Loucy (cell line): ENCODE measurements around the gene SBF2.

Experiments
- EZH2phosphoT487 ChIP-seq: fragments of 200-600 bp; IDR thresholded peaks from 2 replicates; pipeline ENCODE4 v1.6.1; 2018; ENCODE audit warnings: antibody characterized with exemption, mild to moderate bottlenecking, moderate library complexity, borderline replicate concordance
- TF ChIP-seq, protein P1 (sequence below): fragments of 200-600 bp; sonication (generic); conservative IDR thresholded peaks from 2 replicates; pipeline ENCODE4 v1.5.1; 2014; ENCODE audit warnings: mild to moderate bottlenecking, antibody characterized with exemption, low read length

DNA sequence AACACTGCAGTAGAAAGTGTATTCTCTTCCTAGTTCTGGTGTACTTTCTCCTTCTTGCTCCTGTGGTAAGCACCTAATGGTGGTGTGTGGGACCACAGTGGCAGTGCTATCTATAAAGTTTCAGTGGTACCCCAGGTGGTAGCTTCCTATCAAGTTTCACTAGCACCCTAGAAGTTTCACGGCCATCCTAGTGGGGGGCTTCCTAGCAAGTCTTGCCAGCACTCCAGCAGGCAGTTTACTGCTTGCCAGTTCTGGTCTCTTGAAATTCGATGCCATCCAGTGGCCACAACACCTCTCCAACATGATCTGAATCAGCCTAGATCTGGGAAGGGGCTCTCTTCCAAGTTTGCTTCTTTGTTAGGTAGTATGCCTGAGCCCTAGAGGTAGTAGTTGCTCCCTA, 400.5 kb downstream of the SBF2 start:
- TF ChIP-seq, protein P1, sequence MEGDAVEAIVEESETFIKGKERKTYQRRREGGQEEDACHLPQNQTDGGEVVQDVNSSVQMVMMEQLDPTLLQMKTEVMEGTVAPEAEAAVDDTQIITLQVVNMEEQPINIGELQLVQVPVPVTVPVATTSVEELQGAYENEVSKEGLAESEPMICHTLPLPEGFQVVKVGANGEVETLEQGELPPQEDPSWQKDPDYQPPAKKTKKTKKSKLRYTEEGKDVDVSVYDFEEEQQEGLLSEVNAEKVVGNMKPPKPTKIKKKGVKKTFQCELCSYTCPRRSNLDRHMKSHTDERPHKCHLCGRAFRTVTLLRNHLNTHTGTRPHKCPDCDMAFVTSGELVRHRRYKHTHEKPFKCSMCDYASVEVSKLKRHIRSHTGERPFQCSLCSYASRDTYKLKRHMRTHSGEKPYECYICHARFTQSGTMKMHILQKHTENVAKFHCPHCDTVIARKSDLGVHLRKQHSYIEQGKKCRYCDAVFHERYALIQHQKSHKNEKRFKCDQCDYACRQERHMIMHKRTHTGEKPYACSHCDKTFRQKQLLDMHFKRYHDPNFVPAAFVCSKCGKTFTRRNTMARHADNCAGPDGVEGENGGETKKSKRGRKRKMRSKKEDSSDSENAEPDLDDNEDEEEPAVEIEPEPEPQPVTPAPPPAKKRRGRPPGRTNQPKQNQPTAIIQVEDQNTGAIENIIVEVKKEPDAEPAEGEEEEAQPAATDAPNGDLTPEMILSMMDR = no peak; the same call in 1 of the 2 replicates
- TF ChIP-seq EZH2phosphoT487 = no peak
